Subcutaneous abdominal adipose tissue (tissue), 5 donors: ENCODE measurements around the gene LCMT1.
"Not testable (repeated sequence)": the region's sequence is repeated elsewhere in the genome, so short reads cannot be mapped to it uniquely, and the experiment has no call there.

Source experiments
- H3K27ac ChIP-seq: one replicate; pipeline ENCODE4 v1.7.0; 2013; ENCODE audit warnings: low read depth, mild to moderate bottlenecking, inconsistent platforms, low read length, moderate library complexity
- H3K27me3 ChIP-seq, 5 donors: one replicate each; pipeline ENCODE4 v1.7.0; 2013; ENCODE audit warnings: low read length in 5 of 5, inconsistent platforms in 1 of 5; ENCODE audit not compliant: control insufficient read depth in 5 of 5, insufficient read depth in 4 of 5
- H3K36me3 ChIP-seq, 5 donors: one replicate each; pipeline ENCODE4 v1.7.0; 2013; ENCODE audit warnings: low read length in 5 of 5; ENCODE audit not compliant: control insufficient read depth in 5 of 5, insufficient read depth in 5 of 5
- H3K4me1 ChIP-seq, 5 donors: one replicate each; pipeline ENCODE4 v1.7.0; 2013; ENCODE audit warnings: low read length in 5 of 5, mild to moderate bottlenecking in 3 of 5, moderate library complexity in 1 of 5; ENCODE audit not compliant: control insufficient read depth in 5 of 5, insufficient read depth in 5 of 5
- H3K4me3 ChIP-seq, 5 donors: one replicate each; pipeline ENCODE4 v1.7.0; 2013; ENCODE audit warnings: low read length in 5 of 5, low read depth in 1 of 5
- H3K9ac ChIP-seq, 5 donors: one replicate each; pipeline ENCODE4 v1.7.0; 2013; ENCODE audit warnings: low read length in 5 of 5, mild to moderate bottlenecking in 4 of 5, moderate library complexity in 3 of 5
- H3K9me3 ChIP-seq, 5 donors: one replicate each; pipeline ENCODE4 v1.7.0; 2013; ENCODE audit warnings: low read length in 5 of 5; ENCODE audit not compliant: control insufficient read depth in 5 of 5
- donor health status: healthy.
- donor health status: healthy.
- donor health status: healthy.
- donor health status: healthy.
- donor health status: healthy.

LCMT1 gene

GRCh38 chr16:25177831-25178688, 66.5 kb downstream of the LCMT1 start:
- H3K4me3 ChIP-seq, result peak overlapping the region in 1 of 5 donors; percentile 11
- H3K9ac ChIP-seq, result no peak overlapping the region
- H3K9me3 ChIP-seq, result no peaks in the 10 kb centered on the region
- H3K36me3 ChIP-seq, result peaks cover 11 to 42% (median 27%) of the 10 kb centered on the region in 5 donors
- peaks cover 0 to 14% (median 12%) of the 10 kb centered on the region in 5 donors for H3K4me1 ChIP-seq
- no peaks in the 10 kb centered on the region for H3K27me3 ChIP-seq
- H3K27ac ChIP-seq, result no peak overlapping the region

GRCh38 chr16:25181236-25181635, 69.7 kb downstream of the LCMT1 start:
- H3K4me3 ChIP-seq, H3K27me3 ChIP-seq, H3K27ac ChIP-seq, H3K9me3 ChIP-seq, H3K9ac ChIP-seq: not testable (repeated sequence)
- Histone ChIP-seq H3K4me1 (peaks cover 0 to 14% (median 12%) of the 10 kb centered on the region in 5 donors), H3K36me3 (peaks cover 0 to 14% (median 13%) of the 10 kb centered on the region in 5 donors)

- H3K36me3 ChIP-seq, result no peaks in the 10 kb centered on the region
- no peaks in the 10 kb centered on the region for H3K27me3 ChIP-seq
- no peaks in the 10 kb centered on the region for H3K4me1 ChIP-seq
- no peak overlapping the region for H3K4me3 ChIP-seq
- no peak overlapping the region for H3K9ac ChIP-seq
- no peaks in the 10 kb centered on the region for H3K9me3 ChIP-seq
- H3K27ac ChIP-seq, result no peak overlapping the region
Measured at GRCh38 chr16:25184771-25185170, 73.2 kb downstream of the LCMT1 start.

GRCh38 chr16:25187491-25187795, 75.9 kb downstream of the LCMT1 start:
- Histone ChIP-seq H3K27ac (no peak overlapping the region), H3K36me3 (no peaks in the 10 kb centered on the region), H3K4me1 (no peaks in the 10 kb centered on the region), H3K27me3 (no peaks in the 10 kb centered on the region), H3K9ac (no peak overlapping the region), H3K9me3 (no peaks in the 10 kb centered on the region), H3K4me3 (no peak overlapping the region)

- Histone ChIP-seq H3K9ac (no peak overlapping the region), H3K27me3 (no peaks in the 10 kb centered on the region), H3K27ac (no peak overlapping the region), H3K9me3 (no peaks in the 10 kb centered on the region), H3K4me1 (no peaks in the 10 kb centered on the region), H3K4me3 (no peak overlapping the region), H3K36me3 (no peaks in the 10 kb centered on the region)
Measured at GRCh38 chr16:25189305-25189704, 77.8 kb downstream of the LCMT1 start.

- Histone ChIP-seq H3K4me3 (no peak overlapping the region), H3K36me3 (no peaks in the 10 kb centered on the region), H3K27ac (no peak overlapping the region), H3K4me1 (no peaks in the 10 kb centered on the region), H3K9ac (no peak overlapping the region), H3K27me3 (no peaks in the 10 kb centered on the region), H3K9me3 (no peaks in the 10 kb centered on the region)
Measured at GRCh38 chr16:25192096-25192495, 80.6 kb downstream of the LCMT1 start.

GRCh38 chr16:25194273-25194878, 82.8 kb downstream of the LCMT1 start:
- Histone ChIP-seq H3K4me3 (no peak overlapping the region), H3K9me3 (no peaks in the 10 kb centered on the region), H3K9ac (no peak overlapping the region), H3K27me3 (no peaks in the 10 kb centered on the region), H3K27ac (no peak overlapping the region), H3K4me1 (no peaks in the 10 kb centered on the region), H3K36me3 (no peaks in the 10 kb centered on the region)

- no peak overlapping the region for H3K9ac ChIP-seq
- no peaks in the 10 kb centered on the region for H3K4me1 ChIP-seq
- no peak overlapping the region for H3K27ac ChIP-seq
- H3K9me3 ChIP-seq, result no peaks in the 10 kb centered on the region
- H3K27me3 ChIP-seq, result no peaks in the 10 kb centered on the region
- H3K4me3 ChIP-seq, result no peak overlapping the region
- no peaks in the 10 kb centered on the region for H3K36me3 ChIP-seq
Measured at GRCh38 chr16:25198021-25198420, 86.5 kb downstream of the LCMT1 start.

GRCh38 chr16:25199457-25199856, 87.9 kb downstream of the LCMT1 start:
- Histone ChIP-seq H3K27me3 (no peaks in the 10 kb centered on the region), H3K9ac (no peak overlapping the region), H3K9me3 (no peaks in the 10 kb centered on the region), H3K4me3 (no peak overlapping the region), H3K36me3 (no peaks in the 10 kb centered on the region), H3K27ac (no peak overlapping the region), H3K4me1 (no peaks in the 10 kb centered on the region)

- no peak overlapping the region for H3K4me3 ChIP-seq
- H3K9ac ChIP-seq, result no peak overlapping the region
- H3K27ac ChIP-seq, result no peak overlapping the region
- H3K36me3 ChIP-seq, result no peaks in the 10 kb centered on the region
- no peaks in the 10 kb centered on the region for H3K27me3 ChIP-seq
- no peaks in the 10 kb centered on the region for H3K4me1 ChIP-seq
- H3K9me3 ChIP-seq, result no peaks in the 10 kb centered on the region
Measured at GRCh38 chr16:25210758-25211157, 99.2 kb downstream of the LCMT1 start.
